Liver (tissue), 9 donors: ENCODE results near the gene OTUD7B. TPM values are rescaled to one million over a fixed set of nuclear protein-coding genes. Genes with fewer than 3 reads are reported as not detected.

Source experiments
- DNase-seq: peaks from one replicate; pipeline ENCODE4 v3.0.0-alpha.2; 2017; ENCODE audit warnings: low spot score
- H3K27ac ChIP-seq, 2 donors: one replicate each; pipeline ENCODE4 v1.7.0; 2013; ENCODE audit warnings: inconsistent platforms in 2 of 2, low read length in 2 of 2, control low read depth in 1 of 2, low read depth in 1 of 2, mild to moderate bottlenecking in 1 of 2
- H3K27me3 ChIP-seq, 4 donors: one replicate each; pipeline versions ENCODE4 v1.6.1 to v1.7.0; 2013; ENCODE audit warnings: low read length in 3 of 4, inconsistent platforms in 1 of 4, mild to moderate bottlenecking in 1 of 4, moderate library complexity in 1 of 4; ENCODE audit not compliant: control insufficient read depth in 4 of 4, insufficient read depth in 4 of 4
- H3K36me3 ChIP-seq, 4 donors: one replicate each; pipeline versions ENCODE4 v1.6.1 to v1.7.0; 2013; ENCODE audit warnings: low read length in 3 of 4, mild to moderate bottlenecking in 3 of 4, low read depth in 1 of 4, moderate library complexity in 1 of 4; ENCODE audit not compliant: control insufficient read depth in 4 of 4, insufficient read depth in 3 of 4
- H3K4me1 ChIP-seq, 4 donors: one replicate each; pipeline versions ENCODE4 v1.6.1 to v1.7.0; 2013; ENCODE audit warnings: low read length in 3 of 4, mild to moderate bottlenecking in 3 of 4, moderate library complexity in 1 of 4; ENCODE audit not compliant: control insufficient read depth in 4 of 4, insufficient read depth in 4 of 4
- H3K4me3 ChIP-seq, 3 donors: one replicate each; pipeline versions ENCODE4 v1.6.1 to v1.7.0; 2013; ENCODE audit warnings: low read length in 3 of 3, control low read depth in 1 of 3, low read depth in 1 of 3, mild to moderate bottlenecking in 1 of 3
- H3K9ac ChIP-seq, 2 donors: one replicate each; pipeline ENCODE4 v1.7.0; 2013; ENCODE audit warnings: low read length in 2 of 2, mild to moderate bottlenecking in 2 of 2, moderate library complexity in 2 of 2, control low read depth in 1 of 2, low read depth in 1 of 2
- H3K9me3 ChIP-seq, 4 donors: one replicate each; pipeline versions ENCODE4 v1.6.1 to v1.7.0; 2013; ENCODE audit warnings: low read length in 3 of 4; ENCODE audit not compliant: control insufficient read depth in 4 of 4
- EGR1 ChIP-seq, 2 donors: IDR thresholded peaks; 2 replicates each; pipeline ENCODE4 v1.6.1; 2016 to 2018; ENCODE audit warnings: antibody characterized with exemption in 2 of 2, low read depth in 2 of 2
- FOXA1 ChIP-seq: IDR thresholded peaks from 2 replicates; pipeline ENCODE4 v1.6.1; 2016; ENCODE audit warnings: antibody characterized with exemption
- FOXA2 ChIP-seq: IDR thresholded peaks from 2 replicates; pipeline ENCODE4 v1.6.1; 2016; ENCODE audit warnings: antibody characterized with exemption
- GABPA ChIP-seq, 2 donors: IDR thresholded peaks in 1 of 2; conservative IDR thresholded peaks in 1 of 2; 2 replicates each; pipeline ENCODE4 v1.6.1; 2016; ENCODE audit warnings: antibody characterized with exemption in 2 of 2, mild to moderate bottlenecking in 1 of 2, moderate library complexity in 1 of 2
- HNF4A ChIP-seq, 2 donors: conservative IDR thresholded peaks; 2 replicates each; pipeline ENCODE4 v1.6.1; 2016; ENCODE audit warnings: antibody characterized with exemption in 2 of 2, mild to moderate bottlenecking in 2 of 2
- HNF4G ChIP-seq: IDR thresholded peaks from 2 replicates; pipeline ENCODE4 v1.6.1; 2016; ENCODE audit warnings: antibody characterized with exemption
- JUND ChIP-seq, 2 donors: IDR thresholded peaks; 2 replicates each; pipeline ENCODE4 v1.6.1; 2016; ENCODE audit warnings: antibody characterized with exemption in 2 of 2
- NR2F2 ChIP-seq: IDR thresholded peaks from 2 replicates; pipeline ENCODE4 v1.6.1; 2016; ENCODE audit warnings: antibody characterized with exemption
- RAD21 ChIP-seq, 2 donors: IDR thresholded peaks; 2 replicates each; pipeline ENCODE4 v1.6.1; 2016; ENCODE audit warnings: antibody characterized with exemption in 2 of 2, mild to moderate bottlenecking in 2 of 2
- RXRA ChIP-seq, 2 donors: IDR thresholded peaks; 2 replicates each; pipeline ENCODE4 v1.6.1; 2017 to 2018; ENCODE audit warnings: antibody characterized with exemption in 2 of 2, mild to moderate bottlenecking in 1 of 2
- SP1 ChIP-seq: IDR thresholded peaks from 2 replicates; pipeline ENCODE4 v1.6.1; 2018; ENCODE audit warnings: antibody characterized with exemption, mild to moderate bottlenecking
- TAF1 ChIP-seq: conservative IDR thresholded peaks from 2 replicates; pipeline ENCODE4 v1.6.1; 2016; ENCODE audit warnings: antibody characterized with exemption, mild to moderate bottlenecking
- YY1 ChIP-seq: IDR thresholded peaks from 2 replicates; pipeline ENCODE4 v1.6.1; 2016; ENCODE audit warnings: antibody characterized with exemption, mild to moderate bottlenecking
- WGBS: extraction: QIAGEN DNeasy Blood & Tissue Kit; methylation state at CpG from one replicate; pipeline ENCODE4 v1.1.7; 2013; 5-methylcytosine and 5-hydroxymethylcytosine counted together
- polyA plus RNA-seq, 2 donors: library from polyadenylated mRNA; stranded (reverse) in 1 of 2; unstranded in 1 of 2; fragments of 200-250 nt in 1 of 2; fragments of >200 nt in 1 of 2; fragmentation: Nextera tagmentation in 1 of 2; extraction: Ambion mirVana in 1 of 2; gene quantifications; one replicate each; pipeline versions ENCODE4 v1.2.1 to v1.2.3, GENCODE V29; 2013 to 2015
- total RNA-seq, 2 donors: library from RNA; depleted of rRNA; stranded (reverse); fragments of >200 nt; gene quantifications; one replicate each; pipeline ENCODE4 v1.2.3, GENCODE V29; 2014
- TF ChIP-seq, protein P1 (sequence below): IDR thresholded peaks from 2 replicates; pipeline ENCODE4 v1.6.1; 2016; ENCODE audit warnings: antibody characterized with exemption
- TF ChIP-seq, protein P2 (sequence below): fragments of 150-350 bp; IDR thresholded peaks from 2 replicates; pipeline ENCODE4 v1.5.1; 2017; ENCODE audit warnings: improper control_type of control experiment, low read depth, low read length; ENCODE audit not compliant: missing input control
- TF ChIP-seq, protein P3 (sequence below): IDR thresholded peaks from 2 replicates; pipeline ENCODE4 v1.6.1; 2016; ENCODE audit warnings: antibody characterized with exemption, mild to moderate bottlenecking
- TF ChIP-seq, protein P4 (sequence below): IDR thresholded peaks from 2 replicates; pipeline ENCODE4 v1.6.1; 2016; ENCODE audit warnings: antibody characterized with exemption
- TF ChIP-seq, protein P5 (sequence below): IDR thresholded peaks from 2 replicates; pipeline ENCODE4 v1.6.1; 2016; ENCODE audit warnings: antibody characterized with exemption
- donor health status: healthy.
- donor health status: healthy.
- donor health status: healthy.
- donor health status: healthy.
- donor health status: healthy.

OTUD7B gene
- total and polyA plus RNA-seq, 4 donors, result 2.1 to 19.2 (median 6.9) TPM

- DNase-seq, result peak; percentile 89
- Histone ChIP-seq H3K4me3 (peak within 1 kb of the TSS; percentile 57 to 91 (median 76)), H3K9me3 (no peaks in the 10 kb centered on the region), H3K4me1 (peaks cover 2 to 19% (median 6%) of the 10 kb centered on the region in 4 donors), H3K9ac (peak within 1 kb of the TSS; percentile 72 to 85), H3K36me3 (no peaks in the 10 kb centered on the region), H3K27me3 (no peaks in the 10 kb centered on the region), H3K27ac (peak within 1 kb of the TSS; percentile 91 to 95)
- TF ChIP-seq GABPA (IDR thresholded peaks at IDR 0.05 in 1 of 2, conservative IDR thresholded peaks at IDR 0.05 in 1 of 2), result peak in 1 of 2 donors; percentile 77
- TF ChIP-seq, protein P1, sequence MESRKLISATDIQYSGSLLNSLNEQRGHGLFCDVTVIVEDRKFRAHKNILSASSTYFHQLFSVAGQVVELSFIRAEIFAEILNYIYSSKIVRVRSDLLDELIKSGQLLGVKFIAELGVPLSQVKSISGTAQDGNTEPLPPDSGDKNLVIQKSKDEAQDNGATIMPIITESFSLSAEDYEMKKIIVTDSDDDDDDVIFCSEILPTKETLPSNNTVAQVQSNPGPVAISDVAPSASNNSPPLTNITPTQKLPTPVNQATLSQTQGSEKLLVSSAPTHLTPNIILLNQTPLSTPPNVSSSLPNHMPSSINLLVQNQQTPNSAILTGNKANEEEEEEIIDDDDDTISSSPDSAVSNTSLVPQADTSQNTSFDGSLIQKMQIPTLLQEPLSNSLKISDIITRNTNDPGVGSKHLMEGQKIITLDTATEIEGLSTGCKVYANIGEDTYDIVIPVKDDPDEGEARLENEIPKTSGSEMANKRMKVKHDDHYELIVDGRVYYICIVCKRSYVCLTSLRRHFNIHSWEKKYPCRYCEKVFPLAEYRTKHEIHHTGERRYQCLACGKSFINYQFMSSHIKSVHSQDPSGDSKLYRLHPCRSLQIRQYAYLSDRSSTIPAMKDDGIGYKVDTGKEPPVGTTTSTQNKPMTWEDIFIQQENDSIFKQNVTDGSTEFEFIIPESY, result peak; percentile 63
- TF ChIP-seq, protein P2, sequence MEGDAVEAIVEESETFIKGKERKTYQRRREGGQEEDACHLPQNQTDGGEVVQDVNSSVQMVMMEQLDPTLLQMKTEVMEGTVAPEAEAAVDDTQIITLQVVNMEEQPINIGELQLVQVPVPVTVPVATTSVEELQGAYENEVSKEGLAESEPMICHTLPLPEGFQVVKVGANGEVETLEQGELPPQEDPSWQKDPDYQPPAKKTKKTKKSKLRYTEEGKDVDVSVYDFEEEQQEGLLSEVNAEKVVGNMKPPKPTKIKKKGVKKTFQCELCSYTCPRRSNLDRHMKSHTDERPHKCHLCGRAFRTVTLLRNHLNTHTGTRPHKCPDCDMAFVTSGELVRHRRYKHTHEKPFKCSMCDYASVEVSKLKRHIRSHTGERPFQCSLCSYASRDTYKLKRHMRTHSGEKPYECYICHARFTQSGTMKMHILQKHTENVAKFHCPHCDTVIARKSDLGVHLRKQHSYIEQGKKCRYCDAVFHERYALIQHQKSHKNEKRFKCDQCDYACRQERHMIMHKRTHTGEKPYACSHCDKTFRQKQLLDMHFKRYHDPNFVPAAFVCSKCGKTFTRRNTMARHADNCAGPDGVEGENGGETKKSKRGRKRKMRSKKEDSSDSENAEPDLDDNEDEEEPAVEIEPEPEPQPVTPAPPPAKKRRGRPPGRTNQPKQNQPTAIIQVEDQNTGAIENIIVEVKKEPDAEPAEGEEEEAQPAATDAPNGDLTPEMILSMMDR, result no peak
- TF ChIP-seq RAD21 (IDR thresholded peaks at IDR 0.05), result peak; percentile 40 to 55
- TF ChIP-seq, protein P3, sequence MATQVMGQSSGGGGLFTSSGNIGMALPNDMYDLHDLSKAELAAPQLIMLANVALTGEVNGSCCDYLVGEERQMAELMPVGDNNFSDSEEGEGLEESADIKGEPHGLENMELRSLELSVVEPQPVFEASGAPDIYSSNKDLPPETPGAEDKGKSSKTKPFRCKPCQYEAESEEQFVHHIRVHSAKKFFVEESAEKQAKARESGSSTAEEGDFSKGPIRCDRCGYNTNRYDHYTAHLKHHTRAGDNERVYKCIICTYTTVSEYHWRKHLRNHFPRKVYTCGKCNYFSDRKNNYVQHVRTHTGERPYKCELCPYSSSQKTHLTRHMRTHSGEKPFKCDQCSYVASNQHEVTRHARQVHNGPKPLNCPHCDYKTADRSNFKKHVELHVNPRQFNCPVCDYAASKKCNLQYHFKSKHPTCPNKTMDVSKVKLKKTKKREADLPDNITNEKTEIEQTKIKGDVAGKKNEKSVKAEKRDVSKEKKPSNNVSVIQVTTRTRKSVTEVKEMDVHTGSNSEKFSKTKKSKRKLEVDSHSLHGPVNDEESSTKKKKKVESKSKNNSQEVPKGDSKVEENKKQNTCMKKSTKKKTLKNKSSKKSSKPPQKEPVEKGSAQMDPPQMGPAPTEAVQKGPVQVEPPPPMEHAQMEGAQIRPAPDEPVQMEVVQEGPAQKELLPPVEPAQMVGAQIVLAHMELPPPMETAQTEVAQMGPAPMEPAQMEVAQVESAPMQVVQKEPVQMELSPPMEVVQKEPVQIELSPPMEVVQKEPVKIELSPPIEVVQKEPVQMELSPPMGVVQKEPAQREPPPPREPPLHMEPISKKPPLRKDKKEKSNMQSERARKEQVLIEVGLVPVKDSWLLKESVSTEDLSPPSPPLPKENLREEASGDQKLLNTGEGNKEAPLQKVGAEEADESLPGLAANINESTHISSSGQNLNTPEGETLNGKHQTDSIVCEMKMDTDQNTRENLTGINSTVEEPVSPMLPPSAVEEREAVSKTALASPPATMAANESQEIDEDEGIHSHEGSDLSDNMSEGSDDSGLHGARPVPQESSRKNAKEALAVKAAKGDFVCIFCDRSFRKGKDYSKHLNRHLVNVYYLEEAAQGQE, result peak; percentile 92
- no peak for TF ChIP-seq JUND (IDR thresholded peaks at IDR 0.05)
- TF ChIP-seq RXRA (IDR thresholded peaks at IDR 0.05), result peak; percentile 38 to 46
- TF ChIP-seq SP1, result peak; percentile 74
- TF ChIP-seq NR2F2, result peak; percentile 58
- no peak for TF ChIP-seq FOXA1
- TF ChIP-seq, protein P4, sequence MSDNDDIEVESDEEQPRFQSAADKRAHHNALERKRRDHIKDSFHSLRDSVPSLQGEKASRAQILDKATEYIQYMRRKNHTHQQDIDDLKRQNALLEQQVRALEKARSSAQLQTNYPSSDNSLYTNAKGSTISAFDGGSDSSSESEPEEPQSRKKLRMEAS, result peak; percentile 89
- TF ChIP-seq YY1, result peak; percentile 96
- TF ChIP-seq FOXA2, result no peak
- TF ChIP-seq, protein P5, sequence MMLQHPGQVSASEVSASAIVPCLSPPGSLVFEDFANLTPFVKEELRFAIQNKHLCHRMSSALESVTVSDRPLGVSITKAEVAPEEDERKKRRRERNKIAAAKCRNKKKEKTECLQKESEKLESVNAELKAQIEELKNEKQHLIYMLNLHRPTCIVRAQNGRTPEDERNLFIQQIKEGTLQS, result no peak
- TF ChIP-seq HNF4A (conservative IDR thresholded peaks at IDR 0.05), result peak; percentile 74 to 80
- TF ChIP-seq HNF4G, result peak; percentile 50
- TF ChIP-seq TAF1, result peak; percentile 91
- TF ChIP-seq EGR1 (IDR thresholded peaks at IDR 0.05; ENCODE audit: low read depth in 2 of 2), result peak in 1 of 2 donors; percentile 18
- 9% methylated on average over 65 of the region's 65 CpGs for WGBS
Observed at GRCh38 chr1:149899460-149900284, 110.9 kb downstream of the OTUD7B start, which contains the start of gene BOLA1. TSS of gene BOLA1 (plus strand) at chr1:149899568. CDS start at chr1:149900060, 492 bp downstream.
